Mesenchymal stem cell (in vitro differentiated cells and primary cell): ENCODE results near the gene FSHR.

Source experiments
- DNase-seq: peaks from one replicate; pipeline ENCODE4 v3.0.0-alpha.2; 2013
- H2AFZ ChIP-seq: one replicate; pipeline ENCODE4 v1.6.1; 2013; ENCODE audit warnings: low read depth, mild to moderate bottlenecking, control low read depth, inconsistent platforms, low read length, moderate library complexity
- H2AK5ac ChIP-seq: 2 replicates; pipeline ENCODE4 v1.6.1; 2013; ENCODE audit warnings: low read length, moderate library complexity, mild to moderate bottlenecking, inconsistent platforms; ENCODE audit not compliant: severe bottlenecking
- H2BK120ac ChIP-seq: one replicate; pipeline ENCODE4 v1.6.1; 2013; ENCODE audit warnings: low read depth, mild to moderate bottlenecking, inconsistent platforms, low read length, moderate library complexity
- H2BK12ac ChIP-seq, 2 experiments: one replicate each; pipeline ENCODE4 v1.6.1; 2013; ENCODE audit warnings: inconsistent platforms in 2 of 2, low read length in 2 of 2, mild to moderate bottlenecking in 2 of 2, moderate library complexity in 2 of 2, control low read depth in 1 of 2
- H2BK15ac ChIP-seq: one replicate; pipeline ENCODE4 v1.6.1; 2013; ENCODE audit warnings: mild to moderate bottlenecking, low read depth, inconsistent platforms; ENCODE audit not compliant: poor library complexity, severe bottlenecking
- H2BK5ac ChIP-seq: 2 replicates; pipeline ENCODE4 v1.6.1; 2013; ENCODE audit warnings: low read depth, mild to moderate bottlenecking, low read length, control low read depth, inconsistent platforms; ENCODE audit not compliant: poor library complexity, severe bottlenecking
- H3K14ac ChIP-seq, 2 experiments: one replicate each; pipeline ENCODE4 v1.6.1; 2013; ENCODE audit warnings: inconsistent platforms in 2 of 2, low read length in 2 of 2, control low read depth in 1 of 2, mild to moderate bottlenecking in 1 of 2, moderate library complexity in 1 of 2
- H3K18ac ChIP-seq, 2 experiments: one replicate each; pipeline ENCODE4 v1.6.1; 2013; ENCODE audit warnings: inconsistent platforms in 2 of 2, low read length in 2 of 2, control low read depth in 1 of 2, low read depth in 1 of 2, mild to moderate bottlenecking in 1 of 2
- H3K23ac ChIP-seq, 2 experiments: one replicate each; pipeline ENCODE4 v1.6.1; 2013; ENCODE audit warnings: inconsistent platforms in 2 of 2, low read length in 2 of 2, mild to moderate bottlenecking in 2 of 2, moderate library complexity in 2 of 2, control low read depth in 1 of 2
- H3K27ac ChIP-seq: 2 replicates; pipeline ENCODE4 v1.5.1; 2013; ENCODE audit warnings: mild to moderate bottlenecking, moderate library complexity, low read length, control low read depth, inconsistent platforms; ENCODE audit not compliant: poor library complexity, severe bottlenecking
- H3K27me3 ChIP-seq, 2 experiments: 2 replicates each; pipeline versions ENCODE4 v1.6.1 to v1.7.0; 2013; ENCODE audit warnings: low read length in 2 of 2, mild to moderate bottlenecking in 2 of 2, moderate library complexity in 2 of 2, control low read depth in 1 of 2, inconsistent platforms in 1 of 2; ENCODE audit not compliant: control insufficient read depth in 1 of 2, insufficient read depth in 1 of 2
- H3K36me3 ChIP-seq, 2 experiments: 2 replicates each; pipeline versions ENCODE4 v1.6.1 to v1.7.0; 2013; ENCODE audit warnings: low read length in 2 of 2, control low read depth in 1 of 2, inconsistent platforms in 1 of 2, low read depth in 1 of 2, mild to moderate bottlenecking in 1 of 2; ENCODE audit not compliant: insufficient read depth in 2 of 2, control insufficient read depth in 1 of 2
- H3K4ac ChIP-seq, 2 experiments: one replicate each; pipeline ENCODE4 v1.6.1; 2013; ENCODE audit warnings: inconsistent platforms in 2 of 2, low read length in 2 of 2, mild to moderate bottlenecking in 2 of 2, moderate library complexity in 2 of 2, control low read depth in 1 of 2, low read depth in 1 of 2
- H3K4me1 ChIP-seq: 2 replicates; pipeline ENCODE4 v1.6.1; 2013; ENCODE audit warnings: low read depth, low read length, control low read depth; ENCODE audit not compliant: control insufficient read depth, insufficient read depth
- H3K4me2 ChIP-seq: 2 replicates; pipeline ENCODE4 v1.6.1; 2013; ENCODE audit warnings: low read length, mild to moderate bottlenecking, inconsistent platforms; ENCODE audit not compliant: poor library complexity, severe bottlenecking
- H3K4me3 ChIP-seq, 2 experiments: 2 replicates each; pipeline versions ENCODE4 v1.5.1 to v1.7.0; 2013; ENCODE audit warnings: low read length in 2 of 2, mild to moderate bottlenecking in 2 of 2, control low read depth in 1 of 2, low read depth in 1 of 2; ENCODE audit not compliant: insufficient read depth in 1 of 2
- H3K79me1 ChIP-seq: replicated peaks from 2 replicates; pipeline ENCODE4 v1.6.1; 2013; ENCODE audit warnings: mild to moderate bottlenecking, control low read depth, low read length, inconsistent platforms; ENCODE audit not compliant: poor library complexity, severe bottlenecking
- H3K9ac ChIP-seq: 2 replicates; pipeline ENCODE4 v1.7.0; 2013; ENCODE audit warnings: mild to moderate bottlenecking, low read length, moderate library complexity
- H3K9me3 ChIP-seq: 2 replicates; pipeline ENCODE4 v1.7.0; 2013; ENCODE audit warnings: mild to moderate bottlenecking, low read length; ENCODE audit not compliant: control insufficient read depth
- H4K8ac ChIP-seq: one replicate; pipeline ENCODE4 v1.6.1; 2013; ENCODE audit warnings: inconsistent platforms, mild to moderate bottlenecking, low read length, moderate library complexity
- H4K91ac ChIP-seq: one replicate; pipeline ENCODE4 v1.6.1; 2013; ENCODE audit warnings: mild to moderate bottlenecking, low read length, inconsistent platforms
- WGBS: methylation state at CpG from one replicate; pipeline ENCODE4 v1.1.7; 2013; ENCODE audit warnings: mixed read lengths; 5-methylcytosine and 5-hydroxymethylcytosine counted together

Gene FSHR

DNA sequence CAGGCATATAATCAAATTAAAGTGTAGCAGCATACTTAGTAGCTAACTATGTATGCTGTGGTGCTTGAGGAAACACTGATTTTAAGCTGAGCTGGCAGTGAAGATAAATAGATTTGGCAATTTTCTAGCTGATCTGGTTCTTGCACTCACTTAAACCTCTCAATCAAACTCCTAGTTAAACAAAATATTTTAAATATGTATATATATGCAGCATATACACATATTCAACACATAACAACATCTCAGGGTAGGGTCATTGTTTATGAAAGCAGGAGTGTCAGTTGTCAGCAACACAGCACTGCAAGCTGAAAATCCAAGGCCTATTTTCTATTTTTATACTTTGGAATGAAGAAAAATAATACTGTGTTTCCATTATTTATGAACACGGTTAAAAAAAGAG, 10.4 kb upstream of the FSHR start:
- no peak overlapping the region for H3K27ac ChIP-seq
- no peak overlapping the region for H3K9ac ChIP-seq

DNA sequence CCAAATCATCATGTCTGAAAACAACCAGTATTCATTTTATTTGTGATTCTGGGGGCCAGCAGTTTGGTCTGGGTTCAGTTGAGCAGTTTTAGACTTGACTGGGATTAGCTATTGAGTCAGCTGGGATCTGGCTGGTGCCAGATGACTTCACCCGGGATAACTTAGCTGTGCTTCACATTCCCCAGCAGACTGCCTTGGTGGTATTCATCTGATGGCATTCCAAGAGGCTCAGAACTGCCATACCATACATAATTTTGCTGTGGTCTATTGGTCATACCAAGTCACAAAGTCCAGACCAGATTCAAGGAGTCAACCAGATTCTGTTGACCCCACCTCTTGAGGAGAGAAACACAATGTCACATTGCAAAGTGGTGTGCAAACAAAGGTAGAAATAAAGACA, 7.8 kb upstream of the FSHR start:
- H3K27ac ChIP-seq: no peak overlapping the region
- H2BK12ac ChIP-seq: no peak overlapping the region
- H2BK120ac ChIP-seq: no peak overlapping the region
- WGBS: 75% methylated on average over 1 of the region's 1 CpG
- no peak for DNase-seq
- no peaks in the 10 kb centered on the region for H3K9me3 ChIP-seq
- H2AK5ac ChIP-seq: no peak overlapping the region
- H4K8ac ChIP-seq: no peak overlapping the region
- no peaks in the 10 kb centered on the region for H3K27me3 ChIP-seq
- no peaks in the 10 kb centered on the region for H3K36me3 ChIP-seq
- no peak overlapping the region for H2BK5ac ChIP-seq
- no peak overlapping the region for H3K18ac ChIP-seq
- no peak overlapping the region for H3K4me3 ChIP-seq
- no peaks in the 10 kb centered on the region for H3K79me1 ChIP-seq
- H3K4me1 ChIP-seq: no peaks in the 10 kb centered on the region
- no peak overlapping the region for H3K4me2 ChIP-seq
- no peak overlapping the region for H3K14ac ChIP-seq
- no peak overlapping the region for H2BK15ac ChIP-seq
- no peak overlapping the region for H4K91ac ChIP-seq
- H2AFZ ChIP-seq: no peak overlapping the region
- no peak overlapping the region for H3K9ac ChIP-seq
- H3K4ac ChIP-seq: no peak overlapping the region
- H3K23ac ChIP-seq: no peak overlapping the region

More for the DNA sequence above, 10.4 kb upstream of the FSHR start:
- Histone ChIP-seq H3K23ac (no peak overlapping the region), H2BK15ac (no peak overlapping the region), H2AFZ (no peak overlapping the region), H3K4me1 (no peaks in the 10 kb centered on the region), H3K4ac (no peak overlapping the region), H3K27me3 (no peaks in the 10 kb centered on the region), H3K18ac (no peak overlapping the region), H2AK5ac (no peak overlapping the region), H2BK120ac (no peak overlapping the region), H2BK12ac (no peak overlapping the region), H4K8ac (no peak overlapping the region), H3K79me1 (no peaks in the 10 kb centered on the region), H2BK5ac (no peak overlapping the region), H3K4me3 (no peak overlapping the region), H3K36me3 (no peaks in the 10 kb centered on the region), H3K4me2 (no peak overlapping the region), H3K9me3 (no peaks in the 10 kb centered on the region), H3K14ac (no peak overlapping the region), H4K91ac (no peak overlapping the region)
- no CpG with 5 or more reads among the region's 1 CpG for WGBS
- DNase-seq: no peak

DNA sequence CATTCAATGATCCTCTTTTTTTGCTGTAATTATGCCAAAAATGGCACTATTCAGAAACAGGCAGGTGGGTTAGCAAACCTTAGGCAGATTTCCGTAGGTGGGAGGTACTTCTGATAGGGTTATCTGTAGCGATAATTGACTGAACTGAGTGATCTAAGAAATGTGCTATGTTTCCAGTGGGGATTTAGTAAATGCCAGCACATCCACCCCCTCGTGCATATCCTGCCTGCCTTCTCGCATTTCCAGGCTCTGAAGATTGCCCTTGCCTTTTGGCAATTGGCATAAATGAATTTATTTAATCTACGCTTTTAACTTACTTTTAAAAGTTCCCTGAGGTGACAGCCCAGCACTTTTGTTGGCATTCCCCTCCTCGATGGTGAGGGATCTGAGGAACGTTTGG, 576 bp upstream of the FSHR start:
- WGBS: 42% methylated on average over 4 of the region's 7 CpGs
- Histone ChIP-seq H3K9me3 (no peaks in the 10 kb centered on the region), H2BK12ac (no peak overlapping the region), H3K4me2 (no peak overlapping the region), H2BK120ac (no peak overlapping the region), H3K27me3 (no peaks in the 10 kb centered on the region), H3K4me3 (no peak overlapping the region), H3K36me3 (no peaks in the 10 kb centered on the region), H4K91ac (no peak overlapping the region), H3K4me1 (no peaks in the 10 kb centered on the region), H3K4ac (no peak overlapping the region), H3K27ac (no peak overlapping the region), H3K23ac (no peak overlapping the region), H4K8ac (no peak overlapping the region), H2BK5ac (no peak overlapping the region), H3K14ac (no peak overlapping the region), H3K18ac (no peak overlapping the region), H3K79me1 (no peaks in the 10 kb centered on the region), H2BK15ac (no peak overlapping the region), H3K9ac (no peak overlapping the region), H2AFZ (no peak overlapping the region), H2AK5ac (no peak overlapping the region)
- no peak for DNase-seq

DNA sequence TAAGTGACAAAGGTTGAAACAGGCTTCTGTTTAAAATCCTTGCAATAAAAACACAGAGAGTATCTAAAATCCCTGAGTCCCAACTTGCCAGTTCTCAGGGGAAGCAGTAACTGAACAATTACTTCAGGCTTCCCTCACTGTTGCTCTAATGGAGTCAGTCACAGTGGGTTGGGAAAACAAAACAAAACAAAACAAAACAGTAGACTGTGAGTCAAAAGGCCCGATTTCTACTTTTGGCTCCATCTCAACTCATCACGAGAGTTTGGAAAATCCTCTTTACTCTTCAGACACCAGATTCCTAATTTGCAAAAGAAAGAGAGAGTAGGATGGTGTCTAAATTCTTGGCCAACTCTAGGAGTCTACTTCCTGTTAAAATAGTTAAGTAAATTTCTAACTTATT, 1.1 kb downstream of the FSHR start:
- Histone ChIP-seq H2BK120ac (no peak overlapping the region), H3K18ac (no peak overlapping the region), H3K9ac (no peak overlapping the region), H3K27ac (no peak overlapping the region), H3K9me3 (no peaks in the 10 kb centered on the region), H3K23ac (no peak overlapping the region), H2AK5ac (no peak overlapping the region), H3K79me1 (no peaks in the 10 kb centered on the region), H2BK12ac (no peak overlapping the region), H4K8ac (no peak overlapping the region), H2BK5ac (no peak overlapping the region), H3K27me3 (no peaks in the 10 kb centered on the region), H3K4me1 (no peaks in the 10 kb centered on the region), H3K14ac (no peak overlapping the region), H3K36me3 (no peaks in the 10 kb centered on the region), H3K4me3 (no peak overlapping the region), H2BK15ac (no peak overlapping the region), H3K4me2 (no peak overlapping the region), H2AFZ (no peak overlapping the region), H3K4ac (no peak overlapping the region), H4K91ac (no peak overlapping the region)
- DNase-seq: no peak
- no CpG with 5 or more reads among the region's 2 CpGs for WGBS
